Stimulated activated naive CD4-positive, alpha-beta T cell (primary cell): Measurements from ENCODE around the gene TMEM134.
"Not testable (repeated sequence)": the region's sequence is repeated elsewhere in the genome, so short reads cannot be mapped to it uniquely, and the experiment has no call there.

Experiments used
- DNase-seq, 6 experiments: peaks; one replicate each; lab custom pipeline; 2025; lab: John Stamatoyannopoulos, UW

Gene TMEM134

DNA sequence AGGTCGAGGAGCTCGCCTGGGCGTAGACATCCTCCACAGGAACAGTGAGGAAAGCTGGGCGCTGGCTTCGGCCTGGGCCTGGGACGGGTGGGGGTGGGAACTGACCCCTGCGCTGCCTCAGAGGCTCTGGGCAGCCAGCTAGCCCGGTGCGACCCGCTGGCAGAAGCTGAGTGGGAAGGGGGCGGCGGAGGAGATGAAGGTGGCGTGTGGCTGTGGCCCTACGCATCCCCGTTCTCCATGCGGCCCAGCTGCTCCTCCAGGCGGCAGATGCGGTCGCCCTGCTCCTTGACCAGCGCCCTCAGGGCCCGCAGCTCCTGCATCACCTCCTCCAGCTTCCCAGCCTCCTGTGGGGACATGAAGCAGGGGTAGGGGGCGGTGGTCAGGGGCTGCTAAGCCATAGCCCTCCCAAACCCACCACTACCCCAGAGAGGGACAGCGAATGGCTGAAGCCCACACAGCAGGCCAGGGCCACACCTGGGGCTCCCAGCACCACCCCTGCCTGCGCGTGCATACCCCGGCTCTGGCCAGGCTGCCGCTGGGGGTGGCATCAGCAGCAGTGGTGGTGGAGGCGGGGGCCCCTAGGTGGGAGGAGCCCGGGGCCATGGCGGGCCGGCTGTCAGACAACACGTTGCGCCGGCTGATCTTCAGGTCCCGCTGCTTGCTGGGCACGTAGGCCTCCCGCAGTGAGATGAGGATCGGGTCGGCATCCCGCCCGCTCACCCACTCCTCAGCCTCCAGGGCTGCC, 30.7 kb downstream of the TMEM134 start:
- DNase-seq = peak; percentile 45 to 72 (median 64)

DNA sequence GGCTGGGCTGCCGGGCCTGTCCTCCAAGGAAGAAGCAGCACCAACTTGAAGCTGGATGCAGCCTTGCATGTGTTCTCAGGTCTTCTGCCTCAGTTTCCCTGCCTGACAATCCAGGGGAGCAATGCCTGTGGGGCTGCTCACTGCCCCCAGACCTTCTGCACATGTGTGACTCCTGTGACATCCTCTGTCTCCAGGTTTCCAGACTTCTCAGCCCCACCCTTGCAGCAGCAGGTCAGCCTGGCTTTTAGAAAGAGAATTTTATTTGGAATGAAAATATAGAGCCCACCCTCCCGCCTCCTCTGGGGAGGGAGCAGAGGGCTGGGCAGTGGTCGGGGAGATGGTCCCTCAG, 31.3 kb downstream of the TMEM134 start:
- no peak for DNase-seq

DNA sequence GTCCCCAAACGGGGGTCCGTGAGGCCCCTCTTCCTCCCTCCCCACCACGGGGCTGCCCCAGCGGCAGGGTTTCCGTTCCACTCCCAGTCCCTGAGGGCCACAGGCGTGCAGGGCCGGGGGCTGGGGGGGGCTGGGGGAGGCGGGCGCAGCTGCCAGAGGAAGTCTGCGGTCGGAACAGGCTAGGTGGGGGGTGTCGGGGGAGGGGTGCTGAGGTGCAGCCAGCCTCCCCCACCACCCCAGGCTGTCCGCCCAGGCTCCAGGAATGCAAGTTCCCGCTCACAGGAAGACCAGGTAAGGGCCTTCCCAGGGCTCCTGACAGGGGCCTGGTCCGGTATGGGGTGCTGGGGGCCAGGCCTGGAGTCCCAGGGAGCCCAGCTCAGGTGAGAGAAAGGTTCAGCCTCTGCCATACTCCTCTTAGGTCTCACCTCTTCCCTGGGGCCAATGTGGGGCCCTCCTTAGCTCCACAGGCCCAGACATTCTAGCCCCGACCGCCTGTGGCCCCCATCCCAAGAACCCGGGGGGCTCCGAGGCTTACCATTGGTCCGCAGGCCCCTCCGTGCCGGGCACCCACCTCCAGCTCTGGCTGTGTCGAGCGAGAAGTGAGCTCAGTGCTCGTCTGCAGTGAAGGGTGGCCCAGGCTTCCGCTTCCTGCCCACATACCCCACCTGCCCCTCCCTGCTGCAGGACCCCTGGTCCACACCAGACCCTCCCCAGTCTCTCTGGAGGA, 31.8 kb downstream of the TMEM134 start, which contains the start of gene PTPRCAP:
Gene PTPRCAP (minus strand): TSS at position 601 of the 727 bp plus-strand sequence. CDS start 63 bp downstream, at position 538.
- peak; percentile 70 to 88 (median 78) for DNase-seq

DNA sequence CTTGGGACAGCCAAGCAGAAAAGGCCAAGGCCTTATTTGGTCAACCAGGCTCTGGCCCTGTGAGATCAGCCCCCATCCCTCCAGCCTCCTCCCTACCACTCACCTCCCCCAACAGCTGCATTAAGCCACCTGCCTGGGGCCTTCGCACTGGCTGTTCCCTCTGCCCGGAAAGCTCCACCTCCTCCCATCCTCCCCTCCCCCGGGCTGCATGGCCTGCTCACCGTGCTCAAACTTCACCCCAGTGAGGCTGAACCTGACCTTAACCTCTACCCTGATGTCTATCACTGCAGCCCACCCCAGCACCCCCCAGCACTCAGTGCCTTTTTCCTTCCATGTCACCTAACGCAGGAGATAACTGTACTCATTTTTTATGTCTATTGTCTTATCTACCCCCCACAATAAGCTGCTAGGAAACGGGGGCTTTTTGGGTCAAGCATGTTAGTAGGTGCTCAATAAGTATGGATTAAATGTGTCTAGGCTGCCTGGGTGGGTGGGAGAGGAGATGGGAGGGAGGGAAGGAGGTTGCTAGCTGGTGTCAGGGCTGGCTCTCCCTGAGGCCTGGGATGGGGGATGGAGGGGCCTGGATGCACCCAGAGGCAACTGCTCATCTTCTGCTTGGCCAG, 32.5 kb downstream of the TMEM134 start:
- DNase-seq = peak in 5 of 6 experiments; percentile 25 to 62 (median 44)

DNA sequence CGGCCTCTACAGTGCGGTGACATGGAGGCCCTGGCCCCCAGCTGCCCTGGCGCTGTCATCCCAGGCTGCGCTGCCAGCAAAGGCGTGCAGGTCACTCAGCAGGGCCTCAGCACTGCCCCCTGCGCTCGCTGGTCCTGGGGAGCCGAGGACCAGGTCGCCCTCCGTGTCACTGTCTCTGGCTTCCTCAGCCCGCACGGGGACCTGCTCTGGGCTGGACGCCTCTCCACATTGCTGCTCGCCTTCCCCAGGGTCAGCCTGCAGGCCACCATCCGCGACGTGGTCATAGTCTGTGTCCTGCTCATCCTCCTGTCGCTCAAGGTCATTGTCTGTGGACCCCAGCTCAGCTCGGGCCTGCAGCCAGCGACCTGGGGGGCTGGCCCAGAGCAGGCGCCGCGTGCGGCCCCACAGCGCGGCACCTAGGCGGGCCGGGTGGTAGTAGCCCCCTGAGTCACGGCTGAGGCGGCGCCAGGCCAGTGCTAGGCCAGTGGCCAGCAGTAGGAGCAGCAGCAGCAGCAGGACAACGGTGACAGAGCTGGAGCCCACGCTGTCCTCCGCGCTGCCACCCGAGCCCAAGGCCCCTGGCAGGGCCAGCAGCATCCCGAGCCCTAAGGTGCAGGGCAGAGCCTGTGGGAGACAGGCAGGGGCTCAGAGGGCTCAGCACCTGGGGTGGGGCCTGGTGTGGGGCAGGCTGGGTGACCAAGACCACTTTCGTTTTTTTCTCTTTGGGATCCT, 33.2 kb downstream of the TMEM134 start:
- peak in 1 of 6 experiments; percentile 28 for DNase-seq

DNA sequence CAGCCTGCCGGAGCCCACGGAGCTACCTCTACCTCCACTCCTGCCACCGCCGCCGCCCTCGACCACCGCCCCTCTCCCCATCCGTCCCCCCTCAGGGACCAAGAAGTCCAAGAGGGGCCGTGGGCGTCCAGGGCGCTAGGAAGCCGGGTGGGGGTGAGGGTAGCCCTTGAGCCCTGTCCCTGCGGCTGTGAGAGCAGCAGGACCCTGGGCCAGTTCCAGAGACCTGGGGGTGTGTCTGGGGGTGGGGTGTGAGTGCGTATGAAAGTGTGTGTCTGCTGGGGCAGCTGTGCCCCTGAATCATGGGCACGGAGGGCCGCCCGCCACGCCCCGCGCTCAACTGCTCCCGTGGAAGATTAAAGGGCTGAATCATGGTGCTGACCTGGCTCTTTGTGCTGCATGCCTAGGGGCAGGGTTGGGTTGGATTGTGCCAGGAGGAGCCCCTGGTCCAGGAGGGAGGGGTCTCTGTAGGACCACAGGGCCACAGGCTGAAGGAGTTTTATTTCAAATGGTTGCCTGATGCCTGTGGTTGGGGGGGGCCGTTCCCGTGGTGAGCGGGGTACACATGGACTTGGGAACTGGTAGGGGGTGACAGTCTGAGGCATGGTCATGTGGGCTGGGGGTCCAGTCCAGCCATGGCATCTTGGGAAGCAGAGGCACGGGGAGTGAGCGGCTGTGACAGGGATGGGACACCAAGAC, 33.9 kb downstream of the TMEM134 start:
- DNase-seq = peak in 1 of 6 experiments; percentile 15

DNA sequence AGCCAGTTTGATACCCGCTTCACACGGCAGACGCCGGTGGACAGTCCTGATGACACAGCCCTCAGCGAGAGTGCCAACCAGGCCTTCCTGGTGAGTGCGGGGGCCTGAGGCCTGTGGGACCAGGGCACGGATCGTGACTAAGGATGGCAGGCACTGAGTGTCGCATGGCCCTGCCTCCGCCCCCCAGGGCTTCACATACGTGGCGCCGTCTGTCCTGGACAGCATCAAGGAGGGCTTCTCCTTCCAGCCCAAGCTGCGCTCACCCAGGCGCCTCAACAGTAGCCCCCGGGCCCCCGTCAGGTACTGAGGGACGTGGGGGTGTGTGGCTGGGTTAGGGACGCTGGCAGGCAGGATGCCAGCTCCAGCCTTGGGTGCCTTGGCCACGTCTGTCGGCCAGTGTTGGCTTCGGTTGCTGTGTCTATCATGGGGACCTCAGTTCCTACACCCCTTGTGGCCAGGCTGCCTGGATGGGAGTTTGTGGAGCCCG, 34.6 kb downstream of the TMEM134 start:
- peak in 1 of 6 experiments; percentile 15 for DNase-seq

DNA sequence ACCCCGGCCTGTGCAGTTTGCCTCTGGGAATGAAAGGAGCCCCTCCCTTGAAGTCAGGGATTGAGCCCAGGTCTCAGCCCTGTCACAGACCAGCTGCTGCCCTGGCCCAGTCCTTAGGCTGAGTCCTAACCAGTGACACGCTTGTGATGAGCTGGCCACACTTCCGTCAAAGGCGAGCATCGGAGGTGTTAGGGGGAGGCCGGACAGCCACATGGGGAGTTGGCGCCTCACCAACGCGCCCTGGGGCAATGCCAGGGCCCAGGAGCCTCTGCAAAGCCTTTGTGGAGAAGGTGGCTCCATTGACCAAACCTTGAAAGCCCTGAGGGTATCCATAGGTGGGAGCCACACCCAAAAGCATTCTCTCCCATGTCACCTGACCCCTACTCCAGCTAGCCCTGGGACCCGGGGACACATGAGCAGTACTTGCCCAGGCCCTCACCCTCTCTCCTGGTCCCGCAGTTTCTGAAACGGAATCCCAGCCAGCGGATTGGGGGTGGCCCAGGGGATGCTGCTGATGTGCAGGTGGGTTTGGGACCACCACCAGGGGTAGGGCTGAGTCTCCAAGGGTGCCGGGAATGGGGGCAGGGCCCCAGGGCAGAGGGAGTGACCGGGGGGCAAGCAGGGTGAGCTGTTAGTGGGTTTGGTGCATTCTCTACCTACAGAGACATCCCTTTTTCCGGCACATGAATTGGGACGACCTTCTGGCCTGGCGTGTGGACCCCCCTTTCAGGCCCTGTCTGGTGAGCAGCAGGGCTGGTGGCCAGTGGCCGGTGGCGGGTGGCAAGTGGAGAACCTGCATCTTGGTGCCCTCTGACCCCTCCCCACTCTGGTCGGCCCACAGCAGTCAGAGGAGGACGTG, 35.3 kb downstream of the TMEM134 start:
- DNase-seq = no peak

DNA sequence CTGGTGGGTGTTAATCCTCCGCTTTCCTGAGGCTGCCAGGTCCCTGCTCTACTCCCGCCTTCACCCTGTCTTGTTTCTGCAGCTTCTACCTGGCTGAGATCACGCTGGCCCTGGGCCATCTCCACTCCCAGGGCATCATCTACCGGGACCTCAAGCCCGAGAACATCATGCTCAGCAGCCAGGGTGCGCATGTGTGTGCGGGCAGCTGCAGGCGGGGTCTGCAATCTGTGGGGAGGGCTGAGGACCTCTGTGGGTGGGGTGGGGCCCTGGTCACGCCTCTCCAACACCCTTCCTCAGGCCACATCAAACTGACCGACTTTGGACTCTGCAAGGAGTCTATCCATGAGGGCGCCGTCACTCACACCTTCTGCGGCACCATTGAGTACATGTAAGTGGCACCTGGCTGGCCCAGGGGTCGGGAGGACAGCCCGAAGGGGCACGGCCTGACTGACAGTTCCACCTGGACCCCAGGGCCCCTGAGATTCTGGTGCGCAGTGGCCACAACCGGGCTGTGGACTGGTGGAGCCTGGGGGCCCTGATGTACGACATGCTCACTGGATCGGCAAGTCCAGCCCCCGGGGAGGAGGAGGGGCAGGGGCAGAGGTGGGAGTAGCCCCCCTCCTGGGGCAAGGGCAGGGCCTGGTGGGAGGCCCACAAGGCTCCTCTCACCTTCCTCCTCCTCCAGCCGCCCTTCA, 36.2 kb downstream of the TMEM134 start:
- no peak for DNase-seq

DNA sequence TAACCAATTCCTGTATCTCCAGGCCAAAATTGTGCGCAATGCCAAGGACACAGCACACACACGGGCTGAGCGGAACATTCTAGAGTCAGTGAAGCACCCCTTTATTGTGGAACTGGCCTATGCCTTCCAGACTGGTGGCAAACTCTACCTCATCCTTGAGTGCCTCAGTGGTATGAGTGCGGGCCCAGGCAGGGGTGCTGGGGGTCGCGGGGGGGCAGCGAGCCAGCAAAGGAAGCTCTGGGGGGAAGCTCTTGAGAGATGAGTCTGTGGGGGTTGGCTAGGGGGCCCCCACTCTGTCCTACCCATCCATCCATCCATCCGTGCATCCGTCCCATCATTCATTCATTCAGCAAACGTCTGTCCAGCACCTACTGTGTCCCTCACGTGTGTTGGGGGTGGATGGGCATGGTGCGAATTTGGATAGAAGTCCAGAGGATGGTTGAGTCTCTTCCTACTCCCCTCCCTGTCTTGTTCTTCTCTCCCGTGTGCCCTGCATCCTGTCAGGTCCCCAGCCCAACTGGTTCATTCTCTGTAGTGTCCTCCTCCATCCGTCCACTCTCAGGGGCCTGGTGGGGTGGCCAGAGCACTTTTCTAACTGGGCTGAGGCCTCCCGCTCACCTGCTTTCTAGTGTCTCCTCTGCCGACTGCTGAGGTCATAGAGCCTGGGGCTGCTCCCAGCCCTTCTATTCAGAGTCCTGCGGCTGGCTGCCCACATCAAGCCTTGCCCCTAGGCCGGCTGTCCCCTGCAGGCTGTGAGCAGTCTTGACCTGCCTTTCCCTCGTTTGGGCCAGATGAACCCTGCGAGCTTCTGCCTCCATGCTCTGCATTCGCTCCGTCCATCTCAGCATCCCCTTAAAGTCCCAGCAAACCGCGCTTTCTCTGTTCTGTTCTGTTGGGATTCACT, 37.5 kb downstream of the TMEM134 start:
- DNase-seq = no peak

DNA sequence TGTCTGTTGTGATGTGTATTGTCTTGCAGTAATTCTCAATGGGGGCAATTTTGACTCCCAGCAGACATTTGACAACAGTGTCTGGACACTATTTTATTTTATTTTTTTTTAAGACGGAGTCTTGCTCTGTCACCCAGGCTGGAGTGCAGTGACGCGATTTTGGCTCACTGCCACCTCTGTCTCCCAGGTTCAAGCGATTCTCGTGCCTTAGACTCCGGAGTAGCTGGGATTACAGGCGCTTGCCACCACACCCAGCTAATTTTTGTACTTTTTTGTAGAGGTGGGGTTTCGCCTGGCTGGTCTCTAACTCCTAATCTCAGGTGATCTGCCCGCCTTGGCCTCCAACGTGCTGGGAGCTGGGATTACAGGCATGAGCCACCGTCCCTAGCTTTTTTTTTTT, 39.3 kb downstream of the TMEM134 start:
- DNase-seq = no peak

DNA sequence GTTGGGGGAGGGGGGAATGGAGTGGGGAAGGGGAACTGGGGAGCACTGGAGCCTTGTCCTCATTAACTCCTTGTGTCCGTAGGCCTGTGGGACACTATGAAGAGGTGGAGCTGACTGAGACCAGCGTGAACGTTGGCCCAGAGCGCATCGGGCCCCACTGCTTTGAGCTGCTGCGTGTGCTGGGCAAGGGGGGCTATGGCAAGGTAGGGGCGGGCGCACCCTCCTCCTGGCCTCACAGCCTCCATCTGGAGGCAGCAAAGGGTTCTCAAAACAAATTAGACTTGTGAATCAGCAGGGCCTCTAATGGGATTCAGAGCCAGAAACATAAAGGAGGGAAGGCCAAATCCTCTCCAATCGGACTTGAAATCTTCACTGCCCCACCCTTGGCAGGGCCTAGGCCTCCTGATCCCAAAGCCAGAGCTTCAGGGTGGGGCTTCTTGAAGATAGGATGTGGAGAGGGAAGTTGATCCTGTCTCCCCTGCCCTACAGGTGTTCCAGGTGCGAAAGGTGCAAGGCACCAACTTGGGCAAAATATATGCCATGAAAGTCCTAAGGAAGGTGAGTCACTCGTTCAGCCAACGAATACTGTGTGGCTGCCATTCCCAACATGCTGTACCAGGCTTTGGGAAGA, 39.9 kb downstream of the TMEM134 start:
- no peak for DNase-seq

DNA sequence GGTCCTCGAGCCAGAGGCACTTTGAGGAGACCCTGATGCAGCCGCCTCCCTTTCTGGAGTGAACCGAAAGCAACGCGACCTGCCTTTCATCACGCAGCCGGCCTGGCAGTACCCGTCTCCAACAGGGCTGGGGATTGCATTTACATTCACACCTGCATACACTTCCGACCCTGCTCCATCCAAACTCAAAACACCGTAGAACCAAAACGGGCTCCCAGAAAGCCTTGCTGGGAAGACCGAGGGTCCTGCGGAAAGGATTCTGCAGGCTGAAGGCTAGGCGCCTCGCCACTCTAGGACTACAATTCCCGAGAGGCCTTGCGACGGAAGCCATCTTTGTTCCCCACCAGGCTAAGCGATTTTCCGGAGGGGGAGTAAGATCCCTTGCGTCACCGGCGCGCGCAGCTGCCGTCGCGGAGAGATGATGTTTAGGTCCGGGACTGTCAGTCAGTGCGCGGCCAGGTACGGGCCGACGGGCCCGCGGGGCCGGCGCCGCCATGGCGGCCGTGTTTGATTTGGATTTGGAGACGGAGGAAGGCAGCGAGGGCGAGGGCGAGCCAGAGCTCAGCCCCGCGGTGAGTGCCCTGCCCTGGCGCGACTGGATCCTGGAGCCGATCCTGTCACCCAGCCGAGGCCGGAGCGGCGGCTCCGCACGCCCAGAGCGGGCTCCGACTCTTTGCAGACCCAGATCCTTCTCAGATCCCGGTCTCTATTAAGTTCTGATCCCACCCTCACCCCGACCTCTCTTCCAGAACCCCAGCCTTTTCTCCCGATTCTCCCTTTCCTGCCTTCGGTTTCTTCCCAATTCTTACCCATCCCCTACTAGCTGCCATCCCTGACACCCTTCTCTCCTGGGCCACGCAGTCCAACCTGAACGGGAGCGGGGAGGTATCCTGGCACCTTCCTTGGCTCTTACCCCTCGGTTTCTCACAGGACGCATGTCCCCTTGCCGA, 40.7 kb downstream of the TMEM134 start, which contains the start of gene RPS6KB2:
Gene RPS6KB2 (plus strand): TSS at position 443 of the 950 bp plus-strand sequence. CDS start 52 bp downstream, at position 495.
- DNase-seq = peak; percentile 96 to 99 (median 98)

DNA sequence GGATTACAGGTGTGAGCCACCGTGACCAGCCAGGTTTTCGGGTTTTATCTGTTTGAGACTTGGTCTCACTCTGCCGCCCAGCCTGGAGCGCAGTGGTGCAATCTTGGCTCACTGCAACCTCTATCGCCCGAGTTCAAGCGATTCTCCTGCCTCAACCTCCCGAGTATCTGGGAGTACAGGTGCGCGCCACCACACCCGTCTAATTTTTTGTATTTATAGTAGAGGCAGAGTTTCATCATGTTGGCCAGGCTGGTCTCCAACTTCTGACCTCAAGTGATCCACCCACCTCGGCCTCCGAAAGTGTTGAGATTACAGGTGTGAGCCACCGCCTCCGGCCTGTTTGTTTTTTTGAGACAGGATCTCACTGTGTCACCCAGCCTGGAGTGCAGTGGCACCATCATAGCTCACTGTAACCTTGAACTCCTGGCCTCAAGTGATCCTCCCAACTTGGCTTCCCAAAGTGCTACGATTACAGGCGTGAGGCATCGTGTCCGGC, 41.6 kb downstream of the TMEM134 start:
- DNase-seq = not testable (repeated sequence)

DNA sequence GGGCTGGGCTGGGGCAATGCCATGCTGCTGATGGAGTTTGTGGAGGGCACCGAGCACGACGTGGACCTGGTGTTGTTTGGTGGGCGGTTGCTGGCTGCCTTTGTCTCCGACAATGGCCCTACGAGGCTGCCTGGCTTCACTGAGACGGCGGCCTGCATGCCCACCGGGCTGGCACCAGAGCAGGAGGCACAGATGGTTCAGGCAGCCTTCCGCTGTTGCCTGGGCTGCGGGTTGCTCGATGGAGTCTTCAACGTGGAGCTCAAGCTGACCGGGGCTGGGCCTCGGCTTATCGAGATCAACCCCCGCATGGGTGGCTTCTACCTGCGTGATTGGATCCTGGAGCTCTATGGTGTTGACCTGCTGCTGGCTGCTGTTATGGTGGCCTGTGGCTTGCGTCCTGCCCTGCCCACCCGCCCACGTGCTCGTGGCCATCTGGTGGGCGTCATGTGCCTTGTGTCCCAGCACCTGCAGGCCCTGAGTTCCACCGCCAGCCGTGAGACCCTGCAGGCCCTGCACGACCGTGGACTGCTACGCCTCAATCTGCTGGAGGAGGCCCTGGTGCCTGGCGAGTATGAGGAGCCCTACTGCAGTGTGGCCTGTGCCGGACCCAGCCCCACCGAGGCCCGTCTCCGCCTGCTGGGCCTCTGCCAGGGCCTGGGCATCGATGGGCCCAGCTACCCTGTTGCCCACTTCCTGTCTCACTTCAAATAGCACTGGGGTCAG, 45.0 kb downstream of the TMEM134 start:
- no peak for DNase-seq

DNA sequence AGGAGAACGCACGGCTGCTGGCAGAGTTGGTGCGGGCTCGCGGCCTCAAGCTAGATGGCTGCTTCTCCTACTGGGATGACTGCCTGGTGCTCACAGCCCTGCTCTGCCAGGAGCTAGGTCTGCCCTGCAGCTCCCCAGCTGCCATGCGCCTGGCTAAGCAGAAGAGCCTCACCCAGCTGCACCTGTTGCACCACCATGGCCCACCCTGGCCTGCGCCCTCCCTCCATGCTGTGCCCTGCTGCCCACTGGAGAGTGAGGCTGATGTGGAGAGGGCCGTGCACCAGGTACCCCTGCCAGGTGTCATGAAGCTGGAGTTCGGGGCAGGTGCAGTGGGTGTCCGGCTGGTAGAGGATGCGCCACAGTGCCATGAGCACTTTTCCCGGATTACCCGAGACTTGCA, 45.6 kb downstream of the TMEM134 start:
- DNase-seq = no peak
